GM19043 (cell line): ENCODE data around the gene RORC.

Source experiments
- ATAC-seq: cut with Tn5 transposase; IDR thresholded peaks from one replicate; pipeline ENCODE4 v1.9.1; 2021; ENCODE audit warnings: low read depth; ENCODE audit not compliant: unreplicated experiment

The RORC gene

DNA sequence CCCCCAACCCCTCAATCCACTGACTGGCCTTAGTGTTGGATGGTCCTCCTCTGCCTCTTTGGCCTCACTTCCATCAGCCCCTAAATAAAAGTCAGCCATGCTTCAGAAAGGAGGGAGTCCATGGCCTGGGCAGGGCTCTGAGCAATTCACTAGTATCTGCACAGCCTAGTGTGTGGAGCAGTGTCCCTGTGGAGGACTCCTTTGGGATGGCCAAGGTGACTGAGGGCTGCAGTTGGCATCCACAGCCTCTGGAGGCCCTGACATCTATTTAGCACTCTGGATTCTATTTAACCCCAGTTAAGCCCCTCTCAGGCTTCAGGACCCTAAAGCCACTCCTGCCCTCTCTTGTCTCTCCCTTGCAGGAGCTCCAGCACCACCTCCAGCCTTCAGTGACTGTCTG, 18.3 kb upstream of the RORC start:
- ATAC-seq, result no peak

GRCh38 chr1:151849126-151849525, 17.5 kb upstream of the RORC start:
- no peak for ATAC-seq

DNA sequence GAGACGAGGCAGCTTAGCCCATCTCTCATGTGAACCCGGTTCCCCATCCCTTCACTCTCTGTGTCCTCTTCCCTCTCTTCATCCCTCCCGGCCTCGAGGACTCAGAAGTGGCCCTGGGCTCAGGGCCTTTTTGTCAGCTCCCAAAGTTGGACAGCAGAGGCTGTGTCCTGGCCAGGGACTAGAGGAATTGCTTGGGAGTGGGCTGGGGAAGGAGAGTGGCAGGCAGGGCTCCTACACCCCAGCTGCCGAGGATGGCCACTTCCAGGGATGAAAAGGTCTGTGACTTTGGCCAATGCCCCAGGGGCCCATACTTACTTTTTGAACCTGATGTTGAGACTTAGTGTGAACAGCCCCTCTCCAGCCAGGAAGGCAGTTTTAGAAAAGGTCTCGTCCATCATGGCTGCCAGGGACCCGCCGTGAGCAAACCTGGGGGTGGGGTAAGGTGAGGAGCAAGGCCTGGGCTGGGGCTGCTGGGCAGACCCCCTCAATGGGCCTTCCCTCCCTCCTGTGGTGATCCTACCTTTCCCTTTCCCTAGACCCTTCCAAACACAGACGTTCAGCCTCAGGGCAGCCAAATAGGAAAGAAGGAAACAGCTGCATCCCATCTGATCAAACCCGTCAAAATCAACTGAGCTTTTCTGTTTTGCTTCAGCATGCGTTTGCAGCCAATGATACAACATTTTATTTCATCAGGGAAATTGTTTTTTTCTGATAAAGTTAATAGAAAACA, 16.4 kb upstream of the RORC start:
- no peak for ATAC-seq

DNA sequence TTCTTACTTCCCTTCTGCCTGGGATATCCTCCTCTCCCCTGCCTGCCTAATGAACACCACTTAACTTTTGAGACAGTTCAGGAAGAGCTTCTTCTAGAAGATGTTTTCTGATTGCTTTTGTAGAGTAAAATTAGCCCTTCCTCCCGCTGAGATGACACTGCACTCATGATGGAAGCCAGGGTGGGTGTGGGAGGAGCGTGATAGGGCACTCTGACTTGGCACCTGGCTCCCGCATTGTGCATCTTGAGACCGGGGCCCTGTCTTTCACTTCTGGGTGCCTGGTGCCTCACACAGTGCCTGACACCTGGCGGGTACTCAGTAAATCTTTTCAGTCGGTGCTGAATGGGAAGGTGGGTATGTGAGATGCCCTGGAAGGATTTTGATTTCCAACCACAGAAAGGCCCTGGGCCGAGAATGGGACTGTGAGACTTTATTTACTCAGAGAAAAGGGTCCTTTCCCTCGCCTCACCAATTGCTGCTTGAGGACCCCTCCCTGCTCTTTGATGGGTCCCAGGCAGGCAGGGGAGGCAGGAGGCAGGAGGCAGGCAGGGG, 15.2 kb upstream of the RORC start:
- ATAC-seq, result no peak

- ATAC-seq, result no peak
These were observed 14.5 kb upstream of the RORC start for GRCh38 chr1:151846062-151846568.

DNA sequence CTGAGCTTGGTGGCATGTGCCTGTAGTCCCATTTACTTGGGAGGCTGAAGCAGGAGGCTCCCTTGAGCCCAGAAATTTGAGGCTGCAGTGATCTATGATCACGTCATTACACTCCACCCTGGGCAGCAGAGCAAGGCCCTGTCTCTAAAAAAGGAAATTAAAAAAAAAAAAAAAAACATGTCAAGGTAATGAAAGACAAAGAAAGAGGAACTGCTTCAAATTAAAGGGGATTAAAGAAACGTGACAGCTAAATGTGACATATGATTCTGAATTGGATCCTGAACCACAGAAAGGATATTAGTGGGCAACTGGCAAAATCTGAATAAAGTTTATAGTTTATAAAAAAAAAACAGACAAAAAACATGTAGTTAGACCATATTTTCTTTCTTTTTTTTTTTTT, 11.8 kb upstream of the RORC start:
- ATAC-seq, result no peak

GRCh38 chr1:151841141-151841540, 9.5 kb upstream of the RORC start:
- ATAC-seq, result no peak

DNA sequence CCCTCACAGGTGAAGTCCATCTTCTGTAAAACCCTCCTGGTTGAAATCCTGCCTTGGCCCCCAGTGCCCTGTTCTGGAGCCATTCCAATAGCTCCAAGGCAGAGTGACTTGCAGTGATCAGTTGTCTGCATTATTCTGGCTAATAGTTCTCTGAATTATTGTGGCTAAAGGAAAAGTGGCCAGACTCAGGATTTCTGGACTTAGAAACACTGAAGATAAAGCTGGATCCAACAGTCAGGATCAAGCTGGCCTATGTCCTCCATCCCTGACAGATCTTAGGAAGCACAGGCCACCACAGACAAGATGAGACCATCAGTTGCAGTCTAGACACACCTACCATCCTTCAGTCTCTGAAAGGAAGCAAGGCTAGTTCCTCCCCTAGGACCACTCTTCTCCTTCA, 8.8 kb upstream of the RORC start:
- no peak for ATAC-seq

- no peak for ATAC-seq
These were observed 8.1 kb upstream of the RORC start, which contains the start of gene C2CD4D for GRCh38 chr1:151839457-151840403. Gene C2CD4D (minus strand): TSS chr1:151839820. CDS start chr1:151838989, 831 bp downstream.

GRCh38 chr1:151839082-151839412, 7.4 kb upstream of the RORC start:
- ATAC-seq, result no peak

DNA sequence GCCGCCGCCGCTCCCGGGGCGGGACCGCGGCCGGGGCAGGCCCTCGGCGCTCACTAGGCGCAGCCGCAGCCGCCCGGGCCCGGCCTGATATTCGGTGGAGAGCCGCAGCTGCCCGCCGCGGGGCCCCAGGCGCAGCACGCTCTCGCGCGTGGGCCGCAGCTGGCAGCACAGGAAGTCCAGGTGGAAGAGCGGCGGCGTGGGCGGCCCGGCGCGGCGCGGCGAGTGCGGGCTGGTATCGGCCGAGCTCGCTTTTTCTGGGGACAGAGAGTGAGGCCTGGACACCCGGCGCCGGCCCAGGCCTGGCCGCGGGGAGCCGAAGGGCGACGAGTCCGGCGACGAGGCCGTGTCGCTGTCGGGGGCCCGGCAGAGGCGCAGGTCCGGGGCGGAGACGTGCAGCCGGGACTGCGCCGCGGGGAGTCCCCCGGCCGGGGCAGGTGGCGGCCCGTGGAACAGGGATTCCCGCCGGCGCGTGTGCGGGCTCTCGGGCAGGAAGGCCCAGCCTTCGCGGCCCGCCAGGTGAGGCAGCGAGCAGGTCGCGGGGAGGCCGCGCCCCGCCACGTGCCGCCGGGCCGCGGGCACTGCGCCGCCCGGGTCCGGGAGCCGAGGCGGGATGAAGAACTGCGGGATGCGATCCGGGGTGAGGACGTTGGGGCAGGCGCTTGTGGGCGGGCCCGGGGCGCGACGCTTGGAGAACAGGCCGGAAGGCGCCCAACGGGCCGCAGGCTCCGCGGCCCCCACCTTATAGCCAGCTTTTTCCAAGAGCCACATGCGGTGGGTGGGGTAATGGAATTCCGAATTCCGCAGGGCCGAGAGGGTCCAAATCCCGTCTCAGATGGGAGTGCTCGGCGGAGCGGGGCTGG, 6.8 kb upstream of the RORC start:
- no peak for ATAC-seq

DNA sequence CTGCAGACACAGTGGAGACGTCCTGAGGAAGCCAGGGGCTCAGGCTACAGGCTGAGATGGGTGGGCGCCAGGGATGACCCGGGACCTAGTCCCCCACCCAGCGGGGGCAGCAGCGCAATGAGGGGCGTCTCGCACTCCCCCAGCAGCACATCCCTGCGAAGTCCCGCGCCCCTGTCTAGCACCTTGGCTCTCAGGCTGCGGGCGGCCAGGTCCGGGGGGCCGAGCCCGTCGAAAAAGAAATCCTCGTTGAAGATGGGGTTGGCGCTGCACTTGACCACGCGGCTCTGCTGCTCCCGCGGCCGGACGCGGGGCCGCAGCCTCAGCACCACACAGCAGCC, 6.3 kb upstream of the RORC start:
- ATAC-seq, result no peak

DNA sequence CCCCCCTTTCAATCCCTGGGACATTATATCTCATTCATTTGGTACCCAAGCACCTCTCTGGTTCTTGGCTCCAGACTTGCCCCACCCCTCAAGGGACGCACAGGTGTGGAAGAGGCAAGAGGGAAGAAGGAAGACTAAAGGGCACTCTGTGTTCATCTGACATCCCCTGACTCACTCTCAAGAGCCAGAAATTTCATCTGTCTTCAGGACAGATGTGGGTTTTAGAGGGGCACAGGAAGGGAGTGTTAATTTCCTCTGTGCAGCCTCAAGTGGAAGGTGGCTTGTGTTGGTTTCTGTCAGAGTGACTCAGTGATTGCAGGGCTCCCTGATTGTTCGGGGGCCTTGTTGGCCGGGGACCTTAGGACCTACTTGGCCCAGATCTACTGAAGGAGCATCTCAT, 5.6 kb upstream of the RORC start:
- ATAC-seq, result no peak

- ATAC-seq, result no peak
These were observed 4.0 kb upstream of the RORC start for GRCh38 chr1:151835596-151835995.

DNA sequence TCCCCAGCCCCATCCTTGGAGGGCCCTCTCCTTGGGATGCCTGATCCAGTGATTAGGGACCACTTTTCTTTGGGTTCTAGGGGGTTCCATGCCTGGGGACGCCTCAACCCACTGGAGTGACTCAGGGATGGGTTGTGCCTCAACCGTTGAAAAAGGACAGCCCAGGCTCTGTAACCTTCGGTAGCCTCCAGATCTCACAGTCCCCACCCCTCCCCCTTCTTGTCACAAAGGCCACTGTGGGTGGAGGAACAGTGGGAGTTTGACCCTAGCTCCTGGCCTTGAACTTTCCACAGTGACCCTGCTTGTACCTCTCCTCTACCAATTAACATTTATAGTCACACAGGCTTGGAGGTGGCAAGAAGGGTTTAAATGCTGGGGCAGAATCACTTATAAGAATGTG, 2.6 kb upstream of the RORC start:
- no peak for ATAC-seq

DNA sequence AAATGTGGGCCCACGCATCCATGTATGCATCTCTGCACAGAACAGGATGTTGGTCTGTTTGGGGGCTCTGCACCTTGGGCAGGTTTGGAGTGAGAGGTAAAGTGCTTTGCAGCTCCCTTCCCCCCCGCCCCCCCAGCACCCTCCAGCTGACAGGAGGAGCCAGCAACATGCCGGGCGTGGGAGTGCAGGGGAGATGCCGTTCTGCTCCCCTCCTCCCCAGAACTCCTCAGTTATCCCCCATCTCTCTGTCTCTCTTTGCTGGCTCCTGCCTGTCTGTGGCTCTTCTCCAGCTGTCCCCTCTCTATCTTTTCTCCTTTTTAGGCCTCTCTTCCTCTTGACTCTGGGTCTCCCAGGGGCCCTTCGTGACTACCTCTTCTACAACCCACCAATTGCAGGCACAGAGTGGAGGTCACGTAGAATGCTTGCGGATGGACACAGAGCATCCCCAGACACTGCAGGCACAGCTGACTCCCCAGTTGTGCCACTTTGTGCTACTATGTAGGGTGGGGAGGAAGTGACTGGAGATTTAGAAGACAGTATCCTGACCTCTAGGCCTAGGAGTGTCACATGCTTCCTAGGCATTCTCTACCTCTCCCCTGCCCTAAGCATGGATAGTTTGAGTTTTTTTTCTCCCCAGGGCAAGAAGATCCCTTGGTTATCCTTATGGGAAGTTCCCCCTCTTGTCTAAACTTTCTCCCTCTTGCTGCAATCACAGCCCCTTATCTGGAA, 1.7 kb upstream of the RORC start:
- no peak for ATAC-seq

GRCh38 chr1:151832318-151832980, 847 bp upstream of the RORC start:
- no peak for ATAC-seq

GRCh38 chr1:151831256-151831591, 378 bp downstream of the RORC start:
- no peak for ATAC-seq

DNA sequence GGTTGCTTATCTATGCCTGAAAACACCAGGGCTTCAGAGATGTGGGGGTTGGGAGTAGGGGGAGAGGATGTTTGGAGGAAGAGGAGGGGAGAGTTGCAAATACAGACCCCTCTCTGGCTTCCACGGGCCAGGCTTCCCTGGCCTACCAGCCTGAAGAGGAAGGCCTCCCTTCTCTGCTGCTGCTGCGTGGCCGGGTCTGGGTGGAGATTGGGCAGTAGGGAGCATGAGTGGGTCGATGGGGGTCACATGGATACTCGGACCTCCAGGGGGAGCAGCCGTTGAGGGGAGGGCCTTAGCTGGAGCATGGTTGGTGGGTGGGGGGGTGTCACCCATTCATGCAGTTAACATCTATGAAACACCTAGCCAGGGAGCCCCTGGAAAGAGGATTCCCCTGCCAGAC, 1.5 kb downstream of the RORC start:
- no peak for ATAC-seq
